ENCODE data around the gene SPTB. TPM values are rescaled to one million over a fixed set of nuclear protein-coding genes. Genes with fewer than 3 reads are reported as not detected.

SPTB gene
- total RNA-seq, 1 experiment from 2014 or later: 2.3 TPM

- peak; percentile 75 for DNase-seq
- H3K27me3 ChIP-seq (ENCODE audit: low read length): no peaks in the 10 kb centered on the region
- no peaks in the 10 kb centered on the region for H3K9me3 ChIP-seq (ENCODE audit: low read length)
- intact Hi-C loops (cut with micrococcal nuclease): loop anchor here (1.0 to 5.0 kb wide), 3 partner anchors 35 to 131 kb away; partner anchors contain the start of gene PLEKHG3
- H3K9me2 ChIP-seq (replicated peaks; ENCODE audit: low read length): no peaks in the 10 kb centered on the region
- H3K27ac ChIP-seq (ENCODE audit: low read length): peak overlapping the region; percentile 78
- H3K4me2 ChIP-seq (ENCODE audit: low read length): peak overlapping the region; percentile 73
- H3K36me3 ChIP-seq (ENCODE audit: low read depth, low read length): no peaks in the 10 kb centered on the region
- peak overlapping the region; percentile 27; the same call in 1 of the 2 replicates for H2AFZ ChIP-seq (ENCODE audit: low read length)
- no peaks in the 10 kb centered on the region for H3F3A ChIP-seq (ENCODE audit: low read length, unreplicated experiment)
- no peaks in the 10 kb centered on the region for H3K79me2 ChIP-seq (ENCODE audit: low read length)
- ChIA-PET CTCF (interaction anchor here (0.7 to 1.5 kb wide), 9 partner anchors 11 to 225 kb away, joined by 3 to 9 read pairs (median 5); partner anchors contain the start of gene HSPA2), POLR2A (ENCODE audit: unreplicated experiment) (interaction anchor here (0.7 to 1.2 kb wide), 2 partner anchors 62 to 221 kb away, joined by 3 to 4 read pairs; partner anchors contain the start of gene HSPA2)
- H3K9ac ChIP-seq (ENCODE audit: low read length): peak overlapping the region; percentile 21
- no peaks in the 10 kb centered on the region for H4K20me1 ChIP-seq (ENCODE audit: low read length)
- H3K4me1 ChIP-seq (ENCODE audit: insufficient read depth, low read length): peaks cover 77% of the 10 kb centered on the region
- peak overlapping the region; percentile 37; the same call in 1 of the 2 replicates for H3K4me3 ChIP-seq (ENCODE audit: low read length)
- TF ChIP-seq EZH2 (IDR thresholded peaks at IDR 0.05; ENCODE audit: low read length, unreplicated experiment): no peak
- TF ChIP-seq, protein P1, sequence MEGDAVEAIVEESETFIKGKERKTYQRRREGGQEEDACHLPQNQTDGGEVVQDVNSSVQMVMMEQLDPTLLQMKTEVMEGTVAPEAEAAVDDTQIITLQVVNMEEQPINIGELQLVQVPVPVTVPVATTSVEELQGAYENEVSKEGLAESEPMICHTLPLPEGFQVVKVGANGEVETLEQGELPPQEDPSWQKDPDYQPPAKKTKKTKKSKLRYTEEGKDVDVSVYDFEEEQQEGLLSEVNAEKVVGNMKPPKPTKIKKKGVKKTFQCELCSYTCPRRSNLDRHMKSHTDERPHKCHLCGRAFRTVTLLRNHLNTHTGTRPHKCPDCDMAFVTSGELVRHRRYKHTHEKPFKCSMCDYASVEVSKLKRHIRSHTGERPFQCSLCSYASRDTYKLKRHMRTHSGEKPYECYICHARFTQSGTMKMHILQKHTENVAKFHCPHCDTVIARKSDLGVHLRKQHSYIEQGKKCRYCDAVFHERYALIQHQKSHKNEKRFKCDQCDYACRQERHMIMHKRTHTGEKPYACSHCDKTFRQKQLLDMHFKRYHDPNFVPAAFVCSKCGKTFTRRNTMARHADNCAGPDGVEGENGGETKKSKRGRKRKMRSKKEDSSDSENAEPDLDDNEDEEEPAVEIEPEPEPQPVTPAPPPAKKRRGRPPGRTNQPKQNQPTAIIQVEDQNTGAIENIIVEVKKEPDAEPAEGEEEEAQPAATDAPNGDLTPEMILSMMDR (conservative IDR thresholded peaks at IDR 0.05; ENCODE audit: low read depth, low read length): peak; percentile 65
- TF ChIP-seq EZH2phosphoT487 (IDR thresholded peaks at IDR 0.05; ENCODE audit: borderline replicate concordance, low read length): no peak
- peak; percentile 3 for ATAC-seq
- BruUV-seq (replicated peaks): no TSS peak
Measured at GRCh38 chr14:64761441-64762043, 118.2 kb downstream of the SPTB start.

DNA sequence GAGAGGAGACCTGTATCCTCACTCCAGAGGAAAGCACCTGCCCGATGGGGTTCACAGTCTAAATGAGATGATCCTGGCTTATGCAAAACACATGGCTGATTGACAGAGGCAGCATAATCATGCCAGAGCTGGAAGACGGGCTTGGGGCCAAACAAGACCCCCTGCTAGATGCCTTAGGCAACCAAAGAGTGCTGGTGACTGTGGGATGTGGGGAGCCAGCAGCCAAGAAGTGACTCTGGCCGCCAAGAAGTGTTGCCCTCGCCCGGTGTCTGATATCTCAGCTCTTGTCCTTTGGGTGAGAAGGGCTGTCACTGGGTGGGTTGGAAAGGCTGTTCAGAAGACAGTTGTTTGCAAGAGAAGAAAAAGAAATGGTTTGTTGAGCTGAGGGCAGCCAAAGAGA lies 118.8 kb downstream of the SPTB start:
- ATAC-seq (no peak), DNase-seq (no peak)
- no TSS peak for BruUV-seq (replicated peaks)
- Histone ChIP-seq H3K36me3 (ENCODE audit: low read depth, low read length) (no peaks in the 10 kb centered on the region), H3K9me2 (replicated peaks; ENCODE audit: low read length) (no peaks in the 10 kb centered on the region), H3K4me1 (ENCODE audit: insufficient read depth, low read length) (peaks cover 77% of the 10 kb centered on the region), H2AFZ (ENCODE audit: low read length) (no peak overlapping the region), H3K27ac (ENCODE audit: low read length) (peak overlapping the region; percentile 78), H3F3A (ENCODE audit: low read length, unreplicated experiment) (no peaks in the 10 kb centered on the region), H3K9me3 (ENCODE audit: low read length) (no peaks in the 10 kb centered on the region), H3K4me3 (ENCODE audit: low read length) (no peak overlapping the region), H3K4me2 (ENCODE audit: low read length) (peak overlapping the region; percentile 73), H4K20me1 (ENCODE audit: low read length) (no peaks in the 10 kb centered on the region), H3K9ac (ENCODE audit: low read length) (peak overlapping the region; percentile 21; the same call in 1 of the 2 replicates), H3K79me2 (ENCODE audit: low read length) (no peaks in the 10 kb centered on the region), H3K27me3 (ENCODE audit: low read length) (no peaks in the 10 kb centered on the region)
- intact Hi-C loops (cut with micrococcal nuclease): loop anchor here (5.0 kb wide), 1 partner anchor 131 kb away; no protein-coding TSS in a partner anchor
- TF ChIP-seq, protein P1 (conservative IDR thresholded peaks at IDR 0.05; ENCODE audit: low read depth, low read length): no peak
- ChIA-PET CTCF (interaction anchor here (0.6 kb wide), 1 partner anchor 126 kb away, joined by 3 read pairs; no protein-coding TSS in a partner anchor), POLR2A (ENCODE audit: unreplicated experiment) (no interaction called here)

Measured in PC-3 (cell line).